Endothelial cell of umbilical vein (primary cell): ENCODE measurements around the gene RCOR2. TPM values are rescaled to one million over a fixed set of nuclear protein-coding genes. Genes with fewer than 3 reads are reported as not detected.
A peak's percentile ranks its signal among the peaks of the same experiment; 100 is the strongest.

Experiments used
- BruUV-seq: library from RNA; stranded (reverse); fragments of 400-500 nt; replicated peaks from 2 replicates; lab custom pipeline; 2021; lab: Mats Ljungman, UMichigan
- CTCF ChIA-PET: fragments of 300-600, 350-600 bp; sonication (Branson Sonifier 250); formaldehyde crosslinking; loops from one replicate; lab custom pipeline; 2021; ENCODE audit warnings: antibody characterized with exemption, inconsistent platforms; lab: Charles Lee
- POLR2A ChIA-PET: fragments of 300-600, 350-600 bp; sonication (Branson Sonifier 250); formaldehyde crosslinking; loops from one replicate; lab custom pipeline; 2021; ENCODE audit warnings: antibody characterized with exemption, inconsistent platforms; lab: Charles Lee
- DNase-seq: peaks from one replicate; pipeline ENCODE4 v3.0.0-alpha.2; 2011; ENCODE audit warnings: low read depth, low spot score
- FAIRE-seq: peaks from 2 replicates; lab custom pipeline; 2011; peaks lifted over from hg19 to GRCh38; lab: Jason Lieb, UNC
- H2AFZ ChIP-seq: 2 replicates; pipeline ENCODE4 v1.6.0; 2012; ENCODE audit warnings: low read depth, low read length, control low read depth, inconsistent platforms
- H3K27ac ChIP-seq: 2 replicates; pipeline ENCODE4 v1.5.1; 2011; ENCODE audit warnings: low read depth, mild to moderate bottlenecking, control low read depth, low read length, moderate library complexity; ENCODE audit not compliant: insufficient read depth
- H3K27me3 ChIP-seq, 2 experiments: 2 replicates each; pipeline versions ENCODE4 v1.6.0 to v1.6.1; 2011; ENCODE audit warnings: low read length in 2 of 2, mixed read lengths in 1 of 2; ENCODE audit not compliant: control insufficient read depth in 2 of 2, insufficient read depth in 2 of 2
- H3K36me3 ChIP-seq, 2 experiments: 2 replicates in 1 of 2; 3 replicates in 1 of 2; pipeline ENCODE4 v1.5.1; 2011; ENCODE audit warnings: low read length in 2 of 2, mild to moderate bottlenecking in 1 of 2, moderate library complexity in 1 of 2; ENCODE audit not compliant: control insufficient read depth in 2 of 2, insufficient read depth in 2 of 2; ENCODE audit errors: extremely low read depth in 1 of 2
- H3K4me1 ChIP-seq: 3 replicates; pipeline ENCODE4 v1.5.1; 2011; ENCODE audit warnings: mild to moderate bottlenecking, low read length; ENCODE audit not compliant: control insufficient read depth, insufficient read depth; ENCODE audit errors: extremely low read depth
- H3K4me2 ChIP-seq: 2 replicates; pipeline ENCODE4 v1.6.1; 2011; ENCODE audit warnings: low read length, control low read depth, mixed read lengths; ENCODE audit not compliant: insufficient read depth
- H3K4me3 ChIP-seq, 3 experiments: fragments of 200-600 bp in 1 of 3; sonication (generic), shearing (Covaris generic) in 1 of 3; replicated peaks in 1 of 3; 2 replicates each; pipeline ENCODE4 v1.5.1; 2011 to 2016; ENCODE audit warnings: control low read depth in 3 of 3, low read length in 3 of 3, mild to moderate bottlenecking in 2 of 3, inconsistent platforms in 1 of 3, low read depth in 1 of 3, moderate library complexity in 1 of 3; ENCODE audit not compliant: insufficient read depth in 1 of 3
- H3K79me2 ChIP-seq: 2 replicates; pipeline ENCODE4 v1.6.0; 2012; ENCODE audit warnings: low read length, inconsistent platforms; ENCODE audit not compliant: control insufficient read depth, insufficient read depth
- H3K9ac ChIP-seq: replicated peaks from 2 replicates; pipeline ENCODE3; 2011; ENCODE audit warnings: low read length, control low read depth; ENCODE audit not compliant: insufficient read depth; ENCODE audit errors: extremely low read depth
- H3K9me1 ChIP-seq: replicated peaks from 3 replicates; pipeline ENCODE4 v1.6.0; 2011; ENCODE audit warnings: mild to moderate bottlenecking, low read length; ENCODE audit not compliant: control insufficient read depth, insufficient read depth; ENCODE audit errors: extremely low read depth
- H3K9me3 ChIP-seq: replicated peaks from 2 replicates; pipeline ENCODE4 v1.5.1; 2012; ENCODE audit warnings: low read length, inconsistent platforms; ENCODE audit not compliant: control insufficient read depth, insufficient read depth
- H4K20me1 ChIP-seq: replicated peaks from 2 replicates; pipeline ENCODE3; 2011; ENCODE audit warnings: mild to moderate bottlenecking, low read length; ENCODE audit not compliant: control insufficient read depth, insufficient read depth; ENCODE audit errors: extremely low read depth
- GATA2 ChIP-seq: IDR thresholded peaks from 2 replicates; pipeline ENCODE4 v1.7.0; 2011; ENCODE audit warnings: low read depth, mild to moderate bottlenecking, moderate library complexity, mixed read lengths, low read length; ENCODE audit not compliant: insufficient read length, insufficient read depth
- POLR2A ChIP-seq: IDR thresholded peaks from 2 replicates; pipeline ENCODE4 v1.6.1; 2012; ENCODE audit warnings: low read depth, mild to moderate bottlenecking, control low read depth, low read length
- POLR2AphosphoS5 ChIP-seq: IDR thresholded peaks from 2 replicates; pipeline ENCODE4 v1.6.1; 2012; ENCODE audit warnings: low read depth, mild to moderate bottlenecking, control low read depth, low read length, moderate library complexity; ENCODE audit not compliant: insufficient read depth
- dilution Hi-C: fragments of 300-500 bp; cut with MboI; formaldehyde crosslinking; loops from one replicate; pipeline ENCODE4 v1.15.0; 2019; ENCODE audit warnings: low sequenced_read_pairs; ENCODE audit not compliant: extremely low pct_ligation_motif_present
- intact Hi-C: fragments of 100-400 bp; cut with micrococcal nuclease; formaldehyde crosslinking; loops from one replicate; pipeline ENCODE4 v1.10.0; 2022
- polyA plus RNA-seq, 4 experiments: library from polyadenylated mRNA; depleted of rRNA in 3 of 4; stranded (reverse) in 3 of 4; unstranded in 1 of 4; fragments of >200 nt; gene quantifications; 2 replicates each; pipeline versions ENCODE4 v1.2.1 to v1.2.3, GENCODE V29; 2011 to 2012; ENCODE audit warnings: missing spikeins in 1 of 4
- total RNA-seq: library from RNA; stranded (reverse); gene quantifications from 2 replicates; pipeline ENCODE4 v1.2.3, GENCODE V29; 2021
- TF ChIP-seq, protein P1 (sequence below), 2 donors: IDR thresholded peaks; 1 replicate in 1 of 2; 2 replicates in 1 of 2; pipeline ENCODE4 v1.5.1; 2011; ENCODE audit warnings: low read length in 2 of 2, mild to moderate bottlenecking in 2 of 2, moderate library complexity in 2 of 2, control low read depth in 1 of 2, inconsistent platforms in 1 of 2, low read depth in 1 of 2; ENCODE audit not compliant: insufficient read depth in 1 of 2; ENCODE audit errors: extremely low read depth in 1 of 2

Gene RCOR2
- total and polyA plus RNA-seq, 2 donors (not counting 3 experiments of a cell fraction or from before 2014, with no cell fraction given), result 0.13 to 0.63 TPM

GRCh38 chr11:63901660-63902059, 15.3 kb downstream of the RCOR2 start:
- peaks cover 18 to 69% of the 10 kb centered on the region in 2 experiments for H3K36me3 ChIP-seq
- intact Hi-C loops, result no loop called here
- CTCF ChIA-PET, result interaction anchor here (0.9 to 2.4 kb wide), 4 partner anchors 18 to 134 kb away, joined by 3 to 14 read pairs (median 3); partner anchors contain the start of gene MARK2

More at GRCh38 chr11:63901660-63902059, 15.3 kb downstream of the RCOR2 start:
- Histone ChIP-seq H3K9me1 (no peaks in the 10 kb centered on the region), H3K4me3 (no peak overlapping the region), H3K27ac (no peak overlapping the region), H3K4me2 (no peak overlapping the region), H3K9ac (no peak overlapping the region), H2AFZ (no peak overlapping the region), H3K9me3 (no peaks in the 10 kb centered on the region), H4K20me1 (no peaks in the 10 kb centered on the region), H3K4me1 (no peaks in the 10 kb centered on the region), H3K79me2 (no peaks in the 10 kb centered on the region), H3K27me3 (no peaks in the 10 kb centered on the region)
- no TSS peak for BruUV-seq
- POLR2A ChIA-PET, result interaction anchor here (0.6 kb wide), 1 partner anchor 15 kb away, joined by 7 read pairs; no protein-coding TSS in a partner anchor
- FAIRE-seq (no peak), DNase-seq (no peak)
- TF ChIP-seq POLR2A (no peak), GATA2 (no peak), POLR2AphosphoS5 (no peak)
- TF ChIP-seq, protein P1, sequence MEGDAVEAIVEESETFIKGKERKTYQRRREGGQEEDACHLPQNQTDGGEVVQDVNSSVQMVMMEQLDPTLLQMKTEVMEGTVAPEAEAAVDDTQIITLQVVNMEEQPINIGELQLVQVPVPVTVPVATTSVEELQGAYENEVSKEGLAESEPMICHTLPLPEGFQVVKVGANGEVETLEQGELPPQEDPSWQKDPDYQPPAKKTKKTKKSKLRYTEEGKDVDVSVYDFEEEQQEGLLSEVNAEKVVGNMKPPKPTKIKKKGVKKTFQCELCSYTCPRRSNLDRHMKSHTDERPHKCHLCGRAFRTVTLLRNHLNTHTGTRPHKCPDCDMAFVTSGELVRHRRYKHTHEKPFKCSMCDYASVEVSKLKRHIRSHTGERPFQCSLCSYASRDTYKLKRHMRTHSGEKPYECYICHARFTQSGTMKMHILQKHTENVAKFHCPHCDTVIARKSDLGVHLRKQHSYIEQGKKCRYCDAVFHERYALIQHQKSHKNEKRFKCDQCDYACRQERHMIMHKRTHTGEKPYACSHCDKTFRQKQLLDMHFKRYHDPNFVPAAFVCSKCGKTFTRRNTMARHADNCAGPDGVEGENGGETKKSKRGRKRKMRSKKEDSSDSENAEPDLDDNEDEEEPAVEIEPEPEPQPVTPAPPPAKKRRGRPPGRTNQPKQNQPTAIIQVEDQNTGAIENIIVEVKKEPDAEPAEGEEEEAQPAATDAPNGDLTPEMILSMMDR (IDR thresholded peaks at IDR 0.05; ENCODE audit: extremely low read depth in 1 of 2, insufficient read depth in 1 of 2, low read depth in 1 of 2, low read length in 2 of 2), result peak; percentile 23 to 38
- dilution Hi-C loops, result no loop called here
